Thyroid gland (tissue), 4 donors: Measurements from ENCODE around the gene SLC10A2. TPM values are rescaled to one million over a fixed set of nuclear protein-coding genes. Genes with fewer than 3 reads are reported as not detected.

Source experiments
- DNase-seq, 2 donors: peaks; one replicate each; pipeline ENCODE4 v3.0.0-alpha.2; 2019
- H3K27ac ChIP-seq, 3 donors: fragments of 200-600 bp; sonication (generic); 1 replicate in 2 of 3; 2 replicates in 1 of 3; pipeline ENCODE4 v1.5.1; 2016 to 2019; ENCODE audit warnings: mild to moderate bottlenecking in 1 of 3, moderate library complexity in 1 of 3
- H3K27me3 ChIP-seq: fragments of 200-600 bp; sonication (generic); one replicate; pipeline ENCODE4 v1.5.1; 2019
- H3K36me3 ChIP-seq, 2 donors: fragments of 200-600 bp; sonication (generic); one replicate each; pipeline ENCODE4 v1.5.1; 2016 to 2019
- H3K4me1 ChIP-seq, 2 donors: fragments of 200-600 bp; sonication (generic); one replicate each; pipeline ENCODE4 v1.5.1; 2017 to 2019
- H3K4me3 ChIP-seq, 3 donors: fragments of 200-600 bp; sonication (generic); replicated peaks in 1 of 3; 1 replicate in 2 of 3; 2 replicates in 1 of 3; pipeline ENCODE4 v1.5.1; 2016; ENCODE audit warnings: mild to moderate bottlenecking in 1 of 3
- H3K9me3 ChIP-seq: fragments of 200-600 bp; sonication (generic); one replicate; pipeline ENCODE4 v1.5.1; 2017
- POLR2A ChIP-seq, 2 donors: fragments of 450-650 bp; IDR thresholded peaks; one replicate each; pipeline ENCODE4 v1.6.1; 2017; ENCODE audit warnings: antibody characterized with exemption in 2 of 2, mild to moderate bottlenecking in 2 of 2, moderate library complexity in 1 of 2
- WGBS, 2 donors: methylation state at CpG; one replicate each; pipeline ENCODE4 v1.1.5; 2017; 5-methylcytosine and 5-hydroxymethylcytosine counted together
- intact Hi-C: fragments of 100-400 bp; cut with DNase I; formaldehyde crosslinking; loops from one replicate; pipeline ENCODE4 v1.15.1; 2023
- total RNA-seq, 4 donors: library from RNA; depleted of rRNA; stranded (reverse); fragments of >200 nt; gene quantifications; one replicate each; pipeline ENCODE4 v1.2.3, GENCODE V29; 2016
- TF ChIP-seq, protein P1 (sequence below), 6 experiments: fragments of 200-600 bp in 3 of 6; fragments of 450-650 bp in 3 of 6; sonication (generic) in 3 of 6; IDR thresholded peaks; one replicate each; pipeline ENCODE4 v1.5.1; 2016 to 2019; ENCODE audit warnings: antibody characterized with exemption in 6 of 6, mild to moderate bottlenecking in 2 of 6, inconsistent platforms in 1 of 6, moderate library complexity in 1 of 6

SLC10A2 gene
- total RNA-seq, 4 donors from 2014 or later, result not detected

GRCh38 chr13:103006641-103007426, 59.4 kb downstream of the SLC10A2 start:
- H3K4me3 ChIP-seq, result no peak overlapping the region
- no peaks in the 10 kb centered on the region for H3K9me3 ChIP-seq
- H3K27ac ChIP-seq, result no peak overlapping the region
- TF ChIP-seq, protein P1, sequence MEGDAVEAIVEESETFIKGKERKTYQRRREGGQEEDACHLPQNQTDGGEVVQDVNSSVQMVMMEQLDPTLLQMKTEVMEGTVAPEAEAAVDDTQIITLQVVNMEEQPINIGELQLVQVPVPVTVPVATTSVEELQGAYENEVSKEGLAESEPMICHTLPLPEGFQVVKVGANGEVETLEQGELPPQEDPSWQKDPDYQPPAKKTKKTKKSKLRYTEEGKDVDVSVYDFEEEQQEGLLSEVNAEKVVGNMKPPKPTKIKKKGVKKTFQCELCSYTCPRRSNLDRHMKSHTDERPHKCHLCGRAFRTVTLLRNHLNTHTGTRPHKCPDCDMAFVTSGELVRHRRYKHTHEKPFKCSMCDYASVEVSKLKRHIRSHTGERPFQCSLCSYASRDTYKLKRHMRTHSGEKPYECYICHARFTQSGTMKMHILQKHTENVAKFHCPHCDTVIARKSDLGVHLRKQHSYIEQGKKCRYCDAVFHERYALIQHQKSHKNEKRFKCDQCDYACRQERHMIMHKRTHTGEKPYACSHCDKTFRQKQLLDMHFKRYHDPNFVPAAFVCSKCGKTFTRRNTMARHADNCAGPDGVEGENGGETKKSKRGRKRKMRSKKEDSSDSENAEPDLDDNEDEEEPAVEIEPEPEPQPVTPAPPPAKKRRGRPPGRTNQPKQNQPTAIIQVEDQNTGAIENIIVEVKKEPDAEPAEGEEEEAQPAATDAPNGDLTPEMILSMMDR (IDR thresholded peaks at IDR 0.05), result no peak
- no peak for TF ChIP-seq POLR2A (IDR thresholded peaks at IDR 0.05)
- WGBS, 2 donors, result 52 to 65% methylated on average over 11 of the region's 11 CpGs
- intact Hi-C loops, result no loop called here
- H3K36me3 ChIP-seq, result no peaks in the 10 kb centered on the region
- no peaks in the 10 kb centered on the region for H3K27me3 ChIP-seq
- H3K4me1 ChIP-seq, result no peaks in the 10 kb centered on the region
- DNase-seq, result no peak

GRCh38 chr13:103004661-103005345, 61.4 kb downstream of the SLC10A2 start:
- intact Hi-C loops, result no loop called here
- no peaks in the 10 kb centered on the region for H3K9me3 ChIP-seq
- H3K4me3 ChIP-seq, result no peak overlapping the region
- H3K36me3 ChIP-seq, result no peaks in the 10 kb centered on the region
- WGBS, 2 donors, result 77 to 80% methylated on average over 4 of the region's 4 CpGs
- no peaks in the 10 kb centered on the region for H3K4me1 ChIP-seq
- no peak for DNase-seq
- no peak overlapping the region for H3K27ac ChIP-seq
- no peaks in the 10 kb centered on the region for H3K27me3 ChIP-seq
- TF ChIP-seq, protein P1 (IDR thresholded peaks at IDR 0.05), result no peak
- no peak for TF ChIP-seq POLR2A (IDR thresholded peaks at IDR 0.05)

GRCh38 chr13:103003631-103004030, 62.6 kb downstream of the SLC10A2 start:
- H3K4me3 ChIP-seq, result no peak overlapping the region
- intact Hi-C loops, result no loop called here
- H3K27ac ChIP-seq, result no peak overlapping the region
- no peaks in the 10 kb centered on the region for H3K9me3 ChIP-seq
- TF ChIP-seq POLR2A (IDR thresholded peaks at IDR 0.05), result no peak
- TF ChIP-seq, protein P1 (IDR thresholded peaks at IDR 0.05), result no peak
- no peaks in the 10 kb centered on the region for H3K27me3 ChIP-seq
- no peak for DNase-seq
- no peaks in the 10 kb centered on the region for H3K36me3 ChIP-seq
- WGBS, 2 donors, result 48 to 78% methylated on average over 1 of the region's 1 CpG
- H3K4me1 ChIP-seq, result no peaks in the 10 kb centered on the region

- 32 to 44% methylated on average over 1 of the region's 1 CpG for WGBS, 2 donors
- Histone ChIP-seq H3K4me3 (no peak overlapping the region), H3K27ac (no peak overlapping the region), H3K4me1 (no peaks in the 10 kb centered on the region), H3K27me3 (no peaks in the 10 kb centered on the region), H3K36me3 (no peaks in the 10 kb centered on the region), H3K9me3 (no peaks in the 10 kb centered on the region)
- TF ChIP-seq, protein P1 (IDR thresholded peaks at IDR 0.05), result no peak
- no peak for TF ChIP-seq POLR2A (IDR thresholded peaks at IDR 0.05)
- DNase-seq, result no peak
- intact Hi-C loops, result no loop called here
Measured at GRCh38 chr13:103002279-103002678, 63.9 kb downstream of the SLC10A2 start.

GRCh38 chr13:103000157-103000556, 66.1 kb downstream of the SLC10A2 start:
- intact Hi-C loops, result no loop called here
- no peak overlapping the region for H3K4me3 ChIP-seq
- no peak for DNase-seq
- no peak overlapping the region for H3K27ac ChIP-seq
- no peaks in the 10 kb centered on the region for H3K36me3 ChIP-seq
- H3K27me3 ChIP-seq, result no peaks in the 10 kb centered on the region
- 88% methylated on average over 3 of the region's 3 CpGs for WGBS, 2 donors
- H3K9me3 ChIP-seq, result no peaks in the 10 kb centered on the region
- no peak for TF ChIP-seq POLR2A (IDR thresholded peaks at IDR 0.05)
- TF ChIP-seq, protein P1 (IDR thresholded peaks at IDR 0.05), result no peak
- H3K4me1 ChIP-seq, result no peaks in the 10 kb centered on the region
